Measurements from ENCODE around the gene MARCHF2. TPM values are rescaled to one million over a fixed set of nuclear protein-coding genes. Genes with fewer than 3 reads are reported as not detected.

MARCHF2 gene
- total RNA-seq, 6 experiments from 2014 or later = 22.5 to 146 (median 32.3) TPM

DNA sequence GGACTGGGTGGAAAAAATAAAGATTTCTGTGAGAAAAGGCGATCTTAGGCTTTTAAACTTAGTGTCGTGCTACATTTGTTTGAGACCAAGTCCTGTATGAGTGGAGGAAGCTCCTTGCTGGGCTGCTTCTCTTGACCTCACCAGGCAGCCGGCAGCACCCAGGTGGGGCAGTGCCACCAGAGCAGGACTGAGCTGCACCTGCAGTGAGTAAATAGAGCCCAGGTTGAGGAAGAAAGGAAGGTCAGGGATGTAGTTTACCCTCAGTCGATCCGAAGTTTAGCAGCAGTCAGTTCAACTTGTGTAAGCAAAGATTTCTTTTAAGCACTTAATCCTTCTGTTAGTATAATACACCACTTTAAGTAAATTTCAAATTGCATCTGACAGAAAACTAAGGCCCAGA is 45.3 kb downstream of the MARCHF2 start:
- peaks cover 0 to 48% (median 15%) of the 10 kb centered on the region in 4 donors for H3K4me1 ChIP-seq
- DNase-seq (no peak), ATAC-seq (peak in 3 of 4 donors; percentile 25 to 48 (median 37))
- TF ChIP-seq, protein P1, sequence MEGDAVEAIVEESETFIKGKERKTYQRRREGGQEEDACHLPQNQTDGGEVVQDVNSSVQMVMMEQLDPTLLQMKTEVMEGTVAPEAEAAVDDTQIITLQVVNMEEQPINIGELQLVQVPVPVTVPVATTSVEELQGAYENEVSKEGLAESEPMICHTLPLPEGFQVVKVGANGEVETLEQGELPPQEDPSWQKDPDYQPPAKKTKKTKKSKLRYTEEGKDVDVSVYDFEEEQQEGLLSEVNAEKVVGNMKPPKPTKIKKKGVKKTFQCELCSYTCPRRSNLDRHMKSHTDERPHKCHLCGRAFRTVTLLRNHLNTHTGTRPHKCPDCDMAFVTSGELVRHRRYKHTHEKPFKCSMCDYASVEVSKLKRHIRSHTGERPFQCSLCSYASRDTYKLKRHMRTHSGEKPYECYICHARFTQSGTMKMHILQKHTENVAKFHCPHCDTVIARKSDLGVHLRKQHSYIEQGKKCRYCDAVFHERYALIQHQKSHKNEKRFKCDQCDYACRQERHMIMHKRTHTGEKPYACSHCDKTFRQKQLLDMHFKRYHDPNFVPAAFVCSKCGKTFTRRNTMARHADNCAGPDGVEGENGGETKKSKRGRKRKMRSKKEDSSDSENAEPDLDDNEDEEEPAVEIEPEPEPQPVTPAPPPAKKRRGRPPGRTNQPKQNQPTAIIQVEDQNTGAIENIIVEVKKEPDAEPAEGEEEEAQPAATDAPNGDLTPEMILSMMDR (IDR thresholded peaks at IDR 0.05) = no peak
- TF ChIP-seq POLR2A (IDR thresholded peaks at IDR 0.05) = no peak
- no peak overlapping the region for H3K4me3 ChIP-seq
- intact Hi-C loops (cut with DNase I) = no loop called here
- peaks cover 0 to 29% (median 11%) of the 10 kb centered on the region in 4 donors for H3K36me3 ChIP-seq
- no peaks in the 10 kb centered on the region for H3K27me3 ChIP-seq
- no peaks in the 10 kb centered on the region for H3K9me3 ChIP-seq
- 46% methylated on average over 5 of the region's 5 CpGs for WGBS (ENCODE audit: insufficient coverage, low coverage, low lambda C conversion rate, missing lambda C conversion rate)
- H3K27ac ChIP-seq = no peak overlapping the region

DNA sequence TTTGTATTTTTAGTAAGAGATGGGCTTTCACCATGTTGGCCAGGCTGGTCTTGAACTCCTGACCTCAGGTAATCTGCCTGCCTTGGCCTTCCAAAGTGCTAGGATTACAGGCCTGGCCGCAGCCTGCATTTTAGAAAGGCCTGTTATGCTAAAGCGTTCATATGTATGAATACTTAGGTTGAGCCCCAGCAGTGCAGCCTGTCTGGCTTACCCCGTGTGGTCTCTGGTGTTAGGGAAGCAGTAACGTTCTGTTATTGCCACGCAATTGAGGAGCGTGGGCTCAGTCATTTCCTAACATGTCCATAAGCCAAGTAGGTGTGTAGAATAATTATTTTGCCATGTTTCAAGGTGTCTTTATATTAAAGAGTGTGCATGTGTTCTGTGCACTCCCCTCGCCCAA is 46.0 kb downstream of the MARCHF2 start:
- peak in 2 of 4 donors; percentile 7 to 14 for ATAC-seq
- Histone ChIP-seq H3K27me3 (no peaks in the 10 kb centered on the region), H3K27ac (peak overlapping the region in 1 of 3 donors; percentile 34), H3K9me3 (no peaks in the 10 kb centered on the region), H3K4me1 (peaks cover 0 to 41% (median 15%) of the 10 kb centered on the region in 4 donors), H3K4me3 (no peak overlapping the region), H3K36me3 (peaks cover 0 to 36% (median 16%) of the 10 kb centered on the region in 4 donors)
- intact Hi-C loops (cut with DNase I) = no loop called here
- no peak for DNase-seq
- 47% methylated on average over 5 of the region's 7 CpGs for WGBS (ENCODE audit: insufficient coverage, low coverage, low lambda C conversion rate, missing lambda C conversion rate)
- TF ChIP-seq, protein P1 (IDR thresholded peaks at IDR 0.05) = no peak
- no peak for TF ChIP-seq POLR2A (IDR thresholded peaks at IDR 0.05)

DNA sequence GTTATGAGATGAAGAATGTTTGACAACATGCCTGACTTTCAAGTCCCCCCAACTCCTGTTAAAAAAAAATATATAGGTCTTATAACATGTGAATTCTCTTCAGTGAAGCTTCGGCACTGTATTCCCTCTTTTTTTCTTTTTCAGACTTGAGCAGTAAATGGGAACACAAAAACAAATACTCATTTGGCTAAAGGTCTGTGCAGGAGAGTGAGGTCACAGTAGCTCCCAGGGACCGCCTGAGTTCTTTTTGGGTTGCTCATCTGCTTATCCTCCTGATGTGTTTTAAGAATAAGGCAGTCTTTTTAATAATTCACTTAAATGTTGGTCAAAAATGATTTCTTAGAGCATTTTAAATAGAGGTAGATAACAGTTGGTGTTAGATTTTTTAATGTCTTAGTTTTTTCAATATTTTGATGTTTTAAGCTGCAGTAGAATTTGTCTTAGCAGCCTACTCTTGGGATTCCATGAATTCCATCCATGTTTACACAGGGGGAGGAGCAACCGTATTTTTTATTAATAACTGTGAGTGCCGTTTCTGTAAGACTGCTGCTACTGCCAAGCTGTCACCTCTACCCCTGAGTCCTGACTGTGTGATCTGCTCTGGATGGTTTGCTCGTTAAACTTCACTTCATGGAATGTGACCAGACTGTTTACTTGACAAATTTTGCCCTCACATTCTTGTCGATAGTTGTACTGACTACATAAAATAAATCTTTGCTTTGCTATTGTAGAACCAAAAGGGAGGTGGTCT is 46.6 kb downstream of the MARCHF2 start:
- no peak for DNase-seq
- intact Hi-C loops (cut with DNase I) = no loop called here
- Histone ChIP-seq H3K27ac (peak overlapping the region in 2 of 3 donors; percentile 12 to 34), H3K4me1 (peaks cover 0 to 41% (median 15%) of the 10 kb centered on the region in 4 donors), H3K9me3 (no peaks in the 10 kb centered on the region), H3K27me3 (no peaks in the 10 kb centered on the region), H3K36me3 (peaks cover 0 to 42% (median 19%) of the 10 kb centered on the region in 4 donors), H3K4me3 (no peak overlapping the region)
- ATAC-seq = peak; percentile 58 to 81 (median 70)
- TF ChIP-seq, protein P1 (IDR thresholded peaks at IDR 0.05) = no peak
- TF ChIP-seq POLR2A (IDR thresholded peaks at IDR 0.05) = no peak
- 18% methylated on average over 6 of the region's 6 CpGs for WGBS (ENCODE audit: insufficient coverage, low coverage, low lambda C conversion rate, missing lambda C conversion rate)

DNA sequence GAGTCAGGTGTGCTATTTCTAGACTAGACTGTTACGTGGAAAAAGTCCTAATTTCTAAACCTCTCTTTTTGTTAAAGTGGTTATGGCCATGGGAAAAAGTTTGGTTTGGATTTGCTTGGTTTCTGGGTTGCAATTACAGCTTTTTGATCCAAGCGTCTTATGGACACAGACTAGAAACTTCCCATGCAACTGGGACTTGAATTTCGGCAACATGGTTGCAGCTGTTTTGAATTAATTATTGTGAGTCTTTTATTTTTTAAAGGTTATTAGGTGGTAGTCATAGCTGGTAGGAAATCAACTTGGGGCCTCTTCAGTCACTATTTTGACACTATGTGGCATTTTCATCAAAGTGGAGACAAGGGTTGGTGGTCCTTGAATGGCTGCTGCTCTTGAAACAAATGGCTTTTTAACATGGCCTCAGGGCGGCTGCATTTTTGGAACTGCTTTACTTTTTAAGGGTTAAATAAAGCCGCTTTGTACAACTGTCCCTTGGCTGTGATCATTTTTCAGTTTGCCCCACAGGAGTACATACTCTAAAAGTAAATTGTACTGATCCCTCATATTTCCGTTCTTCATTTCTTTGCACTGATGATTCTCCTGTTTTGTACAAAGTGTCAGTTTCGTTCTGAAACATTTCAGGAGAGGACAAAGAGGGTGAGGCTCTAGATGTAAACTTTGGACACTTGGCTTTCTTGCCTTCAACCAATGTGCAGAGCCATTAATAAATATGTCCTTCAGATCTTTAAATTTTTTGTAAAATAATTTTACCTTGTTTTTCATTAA is 47.6 kb downstream of the MARCHF2 start:
- Histone ChIP-seq H3K36me3 (peaks cover 0 to 47% (median 22%) of the 10 kb centered on the region in 4 donors), H3K27ac (no peak overlapping the region), H3K9me3 (no peaks in the 10 kb centered on the region), H3K27me3 (no peaks in the 10 kb centered on the region), H3K4me3 (no peak overlapping the region), H3K4me1 (peaks cover 0 to 41% (median 15%) of the 10 kb centered on the region in 4 donors)
- no peak for TF ChIP-seq POLR2A (IDR thresholded peaks at IDR 0.05)
- TF ChIP-seq, protein P1 (IDR thresholded peaks at IDR 0.05) = no peak
- no peak for DNase-seq
- intact Hi-C loops (cut with DNase I) = no loop called here
- 72% methylated on average over 7 of the region's 7 CpGs for WGBS (ENCODE audit: insufficient coverage, low coverage, low lambda C conversion rate, missing lambda C conversion rate)
- ATAC-seq = no peak
